Measurements from ENCODE around the gene TREML2. TPM values are rescaled to one million over a fixed set of nuclear protein-coding genes. Genes with fewer than 3 reads are reported as not detected.

TREML2 gene
- total RNA-seq, 3 donors from 2014 or later = not detected

GRCh38 chr6:41174610-41175009 lies 26.3 kb downstream of the TREML2 start:
- no peak overlapping the region for H3K4me3 ChIP-seq
- TF ChIP-seq, protein P1, sequence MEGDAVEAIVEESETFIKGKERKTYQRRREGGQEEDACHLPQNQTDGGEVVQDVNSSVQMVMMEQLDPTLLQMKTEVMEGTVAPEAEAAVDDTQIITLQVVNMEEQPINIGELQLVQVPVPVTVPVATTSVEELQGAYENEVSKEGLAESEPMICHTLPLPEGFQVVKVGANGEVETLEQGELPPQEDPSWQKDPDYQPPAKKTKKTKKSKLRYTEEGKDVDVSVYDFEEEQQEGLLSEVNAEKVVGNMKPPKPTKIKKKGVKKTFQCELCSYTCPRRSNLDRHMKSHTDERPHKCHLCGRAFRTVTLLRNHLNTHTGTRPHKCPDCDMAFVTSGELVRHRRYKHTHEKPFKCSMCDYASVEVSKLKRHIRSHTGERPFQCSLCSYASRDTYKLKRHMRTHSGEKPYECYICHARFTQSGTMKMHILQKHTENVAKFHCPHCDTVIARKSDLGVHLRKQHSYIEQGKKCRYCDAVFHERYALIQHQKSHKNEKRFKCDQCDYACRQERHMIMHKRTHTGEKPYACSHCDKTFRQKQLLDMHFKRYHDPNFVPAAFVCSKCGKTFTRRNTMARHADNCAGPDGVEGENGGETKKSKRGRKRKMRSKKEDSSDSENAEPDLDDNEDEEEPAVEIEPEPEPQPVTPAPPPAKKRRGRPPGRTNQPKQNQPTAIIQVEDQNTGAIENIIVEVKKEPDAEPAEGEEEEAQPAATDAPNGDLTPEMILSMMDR (IDR thresholded peaks at IDR 0.05) = no peak
- intact Hi-C loops (cut with DNase I, micrococcal nuclease) = no loop called here
- H3K36me3 ChIP-seq (ENCODE audit: low read depth) = peaks cover 3% of the 10 kb centered on the region
- no peak for DNase-seq
- H3K4me1 ChIP-seq (ENCODE audit: low read depth) = no peaks in the 10 kb centered on the region
- no peaks in the 10 kb centered on the region for H3K9me3 ChIP-seq
- ATAC-seq = no peak

DNA sequence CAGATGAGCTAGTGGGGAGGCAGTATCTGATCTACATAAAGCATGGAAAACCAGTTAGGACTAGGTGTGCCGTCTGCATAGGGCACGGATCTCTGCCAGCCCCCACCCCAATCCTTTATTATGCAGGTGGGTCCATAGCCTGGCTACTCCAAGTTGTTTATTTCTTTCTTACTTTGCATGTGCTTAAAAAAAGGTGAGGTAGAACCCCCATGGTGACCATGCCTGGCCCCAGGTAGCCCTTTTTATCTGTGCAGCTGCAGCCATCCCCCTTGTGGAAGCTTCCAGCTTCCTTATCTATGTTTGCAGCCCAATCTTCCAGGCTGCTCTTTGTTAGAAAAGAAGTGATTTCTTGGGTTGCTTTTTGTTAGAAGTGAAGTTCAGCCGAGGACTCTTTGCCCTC lies 29.0 kb downstream of the TREML2 start:
- H3K4me3 ChIP-seq = no peak overlapping the region
- intact Hi-C loops (cut with DNase I, micrococcal nuclease) = no loop called here
- TF ChIP-seq, protein P1 (IDR thresholded peaks at IDR 0.05) = no peak
- H3K36me3 ChIP-seq (ENCODE audit: low read depth) = peaks cover 3% of the 10 kb centered on the region
- no peak for ATAC-seq
- no peak for DNase-seq
- H3K9me3 ChIP-seq = no peaks in the 10 kb centered on the region
- H3K4me1 ChIP-seq (ENCODE audit: low read depth) = no peaks in the 10 kb centered on the region

- ATAC-seq = no peak
- Histone ChIP-seq H3K9me3 (no peaks in the 10 kb centered on the region), H3K4me3 (no peak overlapping the region), H3K4me1 (ENCODE audit: low read depth) (no peaks in the 10 kb centered on the region), H3K36me3 (ENCODE audit: low read depth) (peaks cover 3% of the 10 kb centered on the region)
- intact Hi-C loops (cut with DNase I, micrococcal nuclease) = no loop called here
- TF ChIP-seq, protein P1 (IDR thresholded peaks at IDR 0.05) = no peak
- no peak for DNase-seq
These were observed 30.3 kb downstream of the TREML2 start for GRCh38 chr6:41170547-41171160.

DNA sequence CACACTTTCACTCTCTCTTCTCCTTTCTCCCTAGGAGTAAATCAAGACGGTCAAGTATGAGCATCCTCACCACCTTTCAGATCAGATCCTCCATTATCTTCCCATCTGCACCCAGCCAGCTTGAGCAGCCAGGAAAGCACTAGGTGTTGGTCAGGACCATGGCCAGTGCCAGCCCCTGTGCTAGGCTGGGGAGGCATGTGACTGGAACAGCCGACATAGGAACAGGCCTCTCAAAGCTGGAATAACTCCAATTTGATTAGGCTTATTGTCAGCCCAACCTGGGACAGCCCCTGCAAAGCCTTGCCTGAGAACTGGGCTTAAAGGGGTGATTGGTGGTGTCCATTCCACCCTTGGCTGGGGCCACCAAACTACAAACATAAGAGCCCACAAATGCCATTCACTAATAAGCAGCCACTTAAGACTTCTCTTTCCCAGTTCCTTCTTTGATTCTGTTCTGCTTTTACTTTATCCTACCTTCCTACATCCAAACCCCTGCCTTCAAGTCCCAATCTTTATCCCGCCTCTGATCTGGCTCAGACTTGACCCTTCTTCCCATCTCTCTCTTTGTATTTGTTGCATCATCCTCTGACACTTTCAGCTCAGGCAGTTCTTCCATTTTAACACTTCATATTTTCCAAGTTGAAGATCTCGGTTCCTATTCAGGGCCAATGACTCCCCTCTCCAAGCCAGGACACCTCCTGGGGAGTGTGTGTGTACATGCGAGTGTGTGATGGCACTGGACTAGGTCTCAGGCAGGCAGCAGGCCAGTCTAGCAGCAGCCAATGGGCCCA lies 33.6 kb downstream of the TREML2 start:
- no peaks in the 10 kb centered on the region for H3K36me3 ChIP-seq (ENCODE audit: low read depth)
- H3K4me3 ChIP-seq = no peak overlapping the region
- DNase-seq = no peak
- no peaks in the 10 kb centered on the region for H3K9me3 ChIP-seq
- no peak for ATAC-seq
- TF ChIP-seq, protein P1 (IDR thresholded peaks at IDR 0.05) = no peak
- H3K4me1 ChIP-seq (ENCODE audit: low read depth) = no peaks in the 10 kb centered on the region
- intact Hi-C loops (cut with DNase I, micrococcal nuclease) = no loop called here

- no peak for DNase-seq
- Histone ChIP-seq H3K36me3 (ENCODE audit: low read depth) (no peaks in the 10 kb centered on the region), H3K4me1 (ENCODE audit: low read depth) (no peaks in the 10 kb centered on the region), H3K9me3 (no peaks in the 10 kb centered on the region), H3K4me3 (no peak overlapping the region)
- intact Hi-C loops (cut with DNase I, micrococcal nuclease) = no loop called here
- TF ChIP-seq, protein P1 (IDR thresholded peaks at IDR 0.05) = no peak
- ATAC-seq = no peak
These were observed 36.3 kb downstream of the TREML2 start for GRCh38 chr6:41164551-41165120.
